ENCODE measurements around the gene GALNTL6. TPM values are rescaled to one million over a fixed set of nuclear protein-coding genes. Genes with fewer than 3 reads are reported as not detected.

Gene GALNTL6
- total and polyA plus RNA-seq, 2 of the 4 experiments (the other 2 are of a cell fraction), result under 0.01 TPM; not detected in 1

- DNase-seq, result no peak
- no peak for ATAC-seq (ENCODE audit: low read depth)
- Histone ChIP-seq H3K14ac (replicated peaks; ENCODE audit: low read depth, low read length) (no peak overlapping the region), H3K36me3 (ENCODE audit: control insufficient read depth, insufficient read depth, low read length) (no peaks in the 10 kb centered on the region), H4K5ac (ENCODE audit: low read depth, low read length) (no peak overlapping the region), H2AK9ac (replicated peaks; ENCODE audit: low read depth, low read length, poor library complexity) (no peak overlapping the region), H3K4me3 (ENCODE audit: insufficient read depth, low read depth, low read length) (no peak overlapping the region), H3K9me3 (ENCODE audit: control insufficient read depth, insufficient read depth, low read length) (peaks cover 2% of the 10 kb centered on the region; the same call in 1 of the 2 replicates), H2BK5ac (ENCODE audit: low read depth, low read length, poor library complexity, severe bottlenecking) (no peak overlapping the region), H3K18ac (ENCODE audit: low read depth, low read length) (no peak overlapping the region), H3K4me2 (ENCODE audit: low read depth, low read length) (no peak overlapping the region), H2BK15ac (ENCODE audit: low read depth, low read length) (no peak overlapping the region), H4K8ac (ENCODE audit: low read depth in 2 of 2, low read length in 2 of 2) (no peak overlapping the region), H2BK120ac (ENCODE audit: low read depth, low read length) (no peak overlapping the region), H4K20me1 (ENCODE audit: insufficient read depth, low read length) (no peaks in the 10 kb centered on the region), H3K4me1 (ENCODE audit: control insufficient read depth, insufficient read depth, low read length) (no peaks in the 10 kb centered on the region), H3K56ac (ENCODE audit: extremely low read depth, insufficient read depth, low read length) (no peak overlapping the region), H4K91ac (ENCODE audit: insufficient read depth, low read depth, low read length) (no peak overlapping the region), H3K9me1 (ENCODE audit: insufficient read depth, low read length) (no peaks in the 10 kb centered on the region), H3K79me1 (ENCODE audit: low read depth in 1 of 2, low read length in 2 of 2) (no peaks in the 10 kb centered on the region), H2BK20ac (ENCODE audit: low read depth, low read length) (no peak overlapping the region), H3K27me3 (ENCODE audit: control insufficient read depth, insufficient read depth, low read length) (no peaks in the 10 kb centered on the region), H2AK5ac (ENCODE audit: low read depth, low read length) (no peak overlapping the region), H3K23ac (ENCODE audit: low read depth, low read length) (no peak overlapping the region), H3K27ac (ENCODE audit: insufficient read depth, low read length) (no peak overlapping the region), H3K4ac (ENCODE audit: low read depth, low read length) (no peak overlapping the region), H3K9ac (ENCODE audit: low read depth, low read length) (no peak overlapping the region), H2AFZ (replicated peaks; ENCODE audit: low read length, poor library complexity) (no peak overlapping the region)
- TF ChIP-seq, protein P1, sequence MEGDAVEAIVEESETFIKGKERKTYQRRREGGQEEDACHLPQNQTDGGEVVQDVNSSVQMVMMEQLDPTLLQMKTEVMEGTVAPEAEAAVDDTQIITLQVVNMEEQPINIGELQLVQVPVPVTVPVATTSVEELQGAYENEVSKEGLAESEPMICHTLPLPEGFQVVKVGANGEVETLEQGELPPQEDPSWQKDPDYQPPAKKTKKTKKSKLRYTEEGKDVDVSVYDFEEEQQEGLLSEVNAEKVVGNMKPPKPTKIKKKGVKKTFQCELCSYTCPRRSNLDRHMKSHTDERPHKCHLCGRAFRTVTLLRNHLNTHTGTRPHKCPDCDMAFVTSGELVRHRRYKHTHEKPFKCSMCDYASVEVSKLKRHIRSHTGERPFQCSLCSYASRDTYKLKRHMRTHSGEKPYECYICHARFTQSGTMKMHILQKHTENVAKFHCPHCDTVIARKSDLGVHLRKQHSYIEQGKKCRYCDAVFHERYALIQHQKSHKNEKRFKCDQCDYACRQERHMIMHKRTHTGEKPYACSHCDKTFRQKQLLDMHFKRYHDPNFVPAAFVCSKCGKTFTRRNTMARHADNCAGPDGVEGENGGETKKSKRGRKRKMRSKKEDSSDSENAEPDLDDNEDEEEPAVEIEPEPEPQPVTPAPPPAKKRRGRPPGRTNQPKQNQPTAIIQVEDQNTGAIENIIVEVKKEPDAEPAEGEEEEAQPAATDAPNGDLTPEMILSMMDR (conservative IDR thresholded peaks at IDR 0.05; ENCODE audit: low read depth, low read length), result no peak
- no peak for TF ChIP-seq RAD21 (IDR thresholded peaks at IDR 0.05; ENCODE audit: low read length)
- TF ChIP-seq RCOR1 (IDR thresholded peaks at IDR 0.05; ENCODE audit: insufficient replicate concordance, low read length), result no peak
- TF ChIP-seq BHLHE40 (IDR thresholded peaks at IDR 0.05; ENCODE audit: low read depth, low read length), result no peak
- TF ChIP-seq MAFK (IDR thresholded peaks at IDR 0.05; ENCODE audit: low read depth, low read length), result no peak
- TF ChIP-seq NFE2L2 (IDR thresholded peaks at IDR 0.05; ENCODE audit: low read depth, low read length), result no peak
- TF ChIP-seq MXI1 (IDR thresholded peaks at IDR 0.05; ENCODE audit: borderline replicate concordance, low read depth, low read length), result no peak
- TF ChIP-seq USF2 (IDR thresholded peaks at IDR 0.05; ENCODE audit: low read depth, low read length), result no peak
- no peak for TF ChIP-seq RFX5 (IDR thresholded peaks at IDR 0.05; ENCODE audit: low read depth, low read length)
- TF ChIP-seq CEBPB (IDR thresholded peaks at IDR 0.05; ENCODE audit: low read depth, low read length), result no peak
- TF ChIP-seq, protein P2, sequence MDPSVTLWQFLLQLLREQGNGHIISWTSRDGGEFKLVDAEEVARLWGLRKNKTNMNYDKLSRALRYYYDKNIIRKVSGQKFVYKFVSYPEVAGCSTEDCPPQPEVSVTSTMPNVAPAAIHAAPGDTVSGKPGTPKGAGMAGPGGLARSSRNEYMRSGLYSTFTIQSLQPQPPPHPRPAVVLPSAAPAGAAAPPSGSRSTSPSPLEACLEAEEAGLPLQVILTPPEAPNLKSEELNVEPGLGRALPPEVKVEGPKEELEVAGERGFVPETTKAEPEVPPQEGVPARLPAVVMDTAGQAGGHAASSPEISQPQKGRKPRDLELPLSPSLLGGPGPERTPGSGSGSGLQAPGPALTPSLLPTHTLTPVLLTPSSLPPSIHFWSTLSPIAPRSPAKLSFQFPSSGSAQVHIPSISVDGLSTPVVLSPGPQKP (IDR thresholded peaks at IDR 0.05; ENCODE audit: borderline replicate concordance, low read depth, low read length), result no peak
- in situ Hi-C loops (cut with MboI; ENCODE audit: low sequenced_read_pairs) (no loop called here), intact Hi-C loops (cut with micrococcal nuclease) (no loop called here), dilution Hi-C loops (cut with HindIII; ENCODE audit: low sequenced_read_pairs, unreplicated experiment) (no loop called here)
- ChIA-PET POLR2A (ENCODE audit: unreplicated experiment) (no interaction called here), CTCF (no interaction called here)
- no TSS peak for BruUV-seq (replicated peaks)
- WGBS, 2 experiments (ENCODE audit: extremely low coverage in 2 of 2, insufficient read length in 1 of 2), result no CpG with 5 or more reads among the region's 2 CpGs
Observed at GRCh38 chr4:172308078-172308477, 494.9 kb downstream of the GALNTL6 start.
